Activated naive CD4-positive, alpha-beta T cell treated with anti-CD3 and anti-CD28 coated beads for 36 hours (primary cell): ENCODE data around the gene TAS2R60. TPM values are rescaled to one million over a fixed set of nuclear protein-coding genes. Genes with fewer than 3 reads are reported as not detected.

Experiments
- CTCF ChIA-PET: fragments of 350-600 bp; sonication (Branson Sonifier 250); formaldehyde crosslinking; loops from one replicate; lab custom pipeline; 2021; ENCODE audit warnings: antibody characterized with exemption; lab: Charles Lee
- DNase-seq: peaks from one replicate; pipeline ENCODE4 v3.0.0-alpha.2; 2020
- H3K27ac Mint-ChIP-seq: one replicate; pipeline ENCODE4 v1.8.0; 2021; ENCODE audit warnings: mild to moderate bottlenecking, mixed read lengths
- H3K27me3 Mint-ChIP-seq: one replicate; pipeline ENCODE4 v1.8.0; 2021; ENCODE audit warnings: low read depth, mixed read lengths
- H3K36me3 Mint-ChIP-seq: one replicate; pipeline ENCODE4 v1.8.0; 2021; ENCODE audit warnings: low read depth, mixed read lengths
- H3K4me1 Mint-ChIP-seq: one replicate; pipeline ENCODE4 v1.8.0; 2021; ENCODE audit warnings: low read depth, mixed read lengths
- H3K4me3 Mint-ChIP-seq: one replicate; pipeline ENCODE4 v1.8.0; 2021; ENCODE audit warnings: mild to moderate bottlenecking, moderate library complexity, mixed read lengths
- H3K9me3 Mint-ChIP-seq: one replicate; pipeline ENCODE4 v1.8.0; 2021; ENCODE audit warnings: mixed read lengths
- intact Hi-C: fragments of 100-400 bp; cut with micrococcal nuclease; formaldehyde crosslinking; loops from one replicate; pipeline ENCODE4 v1.15.1; 2023
- total RNA-seq, 2 experiments: library from RNA; stranded (reverse); gene quantifications; one replicate each; pipeline ENCODE4 v1.2.3, GENCODE V29; 2021

TAS2R60 gene
- total RNA-seq, 2 experiments from 2014 or later = not detected

GRCh38 chr7:143451122-143451521 is 7.9 kb downstream of the TAS2R60 start:
- peaks cover 1% of the 10 kb centered on the region for H3K36me3 Mint-ChIP-seq
- DNase-seq = no peak
- intact Hi-C loops = no loop called here
- H3K4me3 Mint-ChIP-seq = no peak overlapping the region
- no peak overlapping the region for H3K27ac Mint-ChIP-seq
- H3K27me3 Mint-ChIP-seq = no peaks in the 10 kb centered on the region
- no peaks in the 10 kb centered on the region for H3K9me3 Mint-ChIP-seq
- CTCF ChIA-PET = no interaction called here
- H3K4me1 Mint-ChIP-seq = peaks cover 18% of the 10 kb centered on the region

GRCh38 chr7:143451746-143452145 is 8.5 kb downstream of the TAS2R60 start:
- intact Hi-C loops = no loop called here
- Mint-ChIP-seq H3K27ac (no peak overlapping the region), H3K4me1 (peaks cover 18% of the 10 kb centered on the region), H3K27me3 (no peaks in the 10 kb centered on the region), H3K4me3 (no peak overlapping the region), H3K36me3 (peaks cover 1% of the 10 kb centered on the region), H3K9me3 (no peaks in the 10 kb centered on the region)
- CTCF ChIA-PET = interaction anchor here (1.8 kb wide), 1 partner anchor 211 kb away, joined by 4 read pairs; no protein-coding TSS in a partner anchor
- no peak for DNase-seq

DNA sequence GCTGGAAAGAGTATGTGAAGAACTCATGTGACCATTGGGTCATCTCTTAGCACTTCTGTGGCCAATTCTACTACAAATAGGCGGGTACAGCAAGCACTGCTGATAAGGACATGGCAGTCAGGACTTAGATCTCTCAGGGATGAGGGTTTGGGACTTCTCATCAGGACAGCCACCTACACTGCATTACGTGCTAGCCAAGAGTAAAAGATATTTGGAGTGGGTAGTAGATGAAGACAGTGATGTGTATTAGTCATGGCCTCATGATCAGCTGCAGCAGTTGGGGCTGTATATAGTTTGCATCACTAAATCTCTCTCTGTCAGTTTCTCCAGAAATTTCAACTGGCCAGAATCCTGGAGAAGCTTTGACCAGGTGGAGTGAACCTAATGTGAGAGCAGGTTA is 9.2 kb downstream of the TAS2R60 start:
- no peaks in the 10 kb centered on the region for H3K9me3 Mint-ChIP-seq
- peaks cover 1% of the 10 kb centered on the region for H3K36me3 Mint-ChIP-seq
- intact Hi-C loops = no loop called here
- DNase-seq = no peak
- H3K27ac Mint-ChIP-seq = no peak overlapping the region
- no peak overlapping the region for H3K4me3 Mint-ChIP-seq
- CTCF ChIA-PET = interaction anchor here (1.8 kb wide), 1 partner anchor 212 kb away, joined by 4 read pairs; no protein-coding TSS in a partner anchor
- no peaks in the 10 kb centered on the region for H3K27me3 Mint-ChIP-seq
- H3K4me1 Mint-ChIP-seq = peaks cover 18% of the 10 kb centered on the region

DNA sequence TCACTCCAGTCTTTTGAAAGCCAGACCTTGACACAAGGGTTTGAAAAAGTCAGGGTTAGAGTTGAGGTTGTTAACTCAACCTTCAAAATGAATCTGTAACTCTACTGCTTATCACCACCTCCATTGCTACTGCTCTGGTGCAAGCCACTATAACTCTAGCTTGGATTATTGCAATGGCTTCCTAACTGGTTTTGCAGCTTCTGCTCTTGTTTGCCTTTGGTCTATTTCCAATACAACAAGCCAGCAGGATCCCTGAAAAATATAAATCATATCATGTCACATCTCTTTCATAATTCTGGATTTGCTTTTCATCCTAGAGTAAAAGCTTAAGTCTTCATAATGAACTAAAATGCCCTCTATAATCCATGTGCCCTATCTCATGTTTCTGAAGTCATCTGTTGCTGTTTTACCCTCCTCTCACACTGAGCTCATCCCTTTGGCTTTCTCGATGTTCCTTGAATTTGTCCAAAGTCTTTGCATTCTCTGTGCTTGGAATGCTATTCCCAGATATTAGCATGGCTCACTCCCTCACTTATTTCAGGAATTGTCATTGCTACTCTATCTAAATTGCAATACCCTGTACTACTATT is 10.9 kb downstream of the TAS2R60 start:
- H3K36me3 Mint-ChIP-seq = peaks cover 1% of the 10 kb centered on the region
- no peaks in the 10 kb centered on the region for H3K9me3 Mint-ChIP-seq
- H3K4me3 Mint-ChIP-seq = no peak overlapping the region
- no peak overlapping the region for H3K27ac Mint-ChIP-seq
- intact Hi-C loops = no loop called here
- peaks cover 18% of the 10 kb centered on the region for H3K4me1 Mint-ChIP-seq
- DNase-seq = no peak
- CTCF ChIA-PET = no interaction called here
- no peaks in the 10 kb centered on the region for H3K27me3 Mint-ChIP-seq

- CTCF ChIA-PET = no interaction called here
- peaks cover 18% of the 10 kb centered on the region for H3K4me1 Mint-ChIP-seq
- no peak overlapping the region for H3K4me3 Mint-ChIP-seq
- no peaks in the 10 kb centered on the region for H3K27me3 Mint-ChIP-seq
- no peak for DNase-seq
- intact Hi-C loops = no loop called here
- H3K9me3 Mint-ChIP-seq = no peaks in the 10 kb centered on the region
- H3K36me3 Mint-ChIP-seq = peaks cover 5% of the 10 kb centered on the region
- H3K27ac Mint-ChIP-seq = no peak overlapping the region
Measured at GRCh38 chr7:143455491-143455890, 12.2 kb downstream of the TAS2R60 start.

DNA sequence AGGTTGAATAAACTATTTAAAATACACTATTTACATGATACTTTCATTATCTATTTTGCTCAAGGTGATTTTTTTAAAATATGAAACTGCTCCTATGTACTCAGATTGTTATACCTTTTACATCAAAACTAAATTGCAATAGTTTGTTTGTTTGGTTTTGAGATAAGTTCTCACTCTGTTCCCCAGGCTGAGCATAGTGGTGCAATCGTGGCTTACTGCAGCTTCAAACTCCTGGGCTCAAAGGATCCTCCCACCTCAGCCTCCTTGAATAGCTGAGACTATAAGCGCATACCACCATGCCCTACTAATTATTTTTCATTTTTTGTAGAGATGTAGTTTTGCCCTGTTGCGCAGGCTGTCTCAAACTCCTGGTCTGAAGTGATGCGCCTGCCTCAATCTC is 12.7 kb downstream of the TAS2R60 start:
- Mint-ChIP-seq H3K36me3 (peaks cover 10% of the 10 kb centered on the region), H3K27ac (no peak overlapping the region), H3K4me3 (no peak overlapping the region), H3K27me3 (no peaks in the 10 kb centered on the region), H3K9me3 (peaks cover 4% of the 10 kb centered on the region), H3K4me1 (peaks cover 18% of the 10 kb centered on the region)
- intact Hi-C loops = no loop called here
- CTCF ChIA-PET = interaction anchor here (0.7 kb wide), 1 partner anchor 473 kb away, joined by 3 read pairs; no protein-coding TSS in a partner anchor
- no peak for DNase-seq

DNA sequence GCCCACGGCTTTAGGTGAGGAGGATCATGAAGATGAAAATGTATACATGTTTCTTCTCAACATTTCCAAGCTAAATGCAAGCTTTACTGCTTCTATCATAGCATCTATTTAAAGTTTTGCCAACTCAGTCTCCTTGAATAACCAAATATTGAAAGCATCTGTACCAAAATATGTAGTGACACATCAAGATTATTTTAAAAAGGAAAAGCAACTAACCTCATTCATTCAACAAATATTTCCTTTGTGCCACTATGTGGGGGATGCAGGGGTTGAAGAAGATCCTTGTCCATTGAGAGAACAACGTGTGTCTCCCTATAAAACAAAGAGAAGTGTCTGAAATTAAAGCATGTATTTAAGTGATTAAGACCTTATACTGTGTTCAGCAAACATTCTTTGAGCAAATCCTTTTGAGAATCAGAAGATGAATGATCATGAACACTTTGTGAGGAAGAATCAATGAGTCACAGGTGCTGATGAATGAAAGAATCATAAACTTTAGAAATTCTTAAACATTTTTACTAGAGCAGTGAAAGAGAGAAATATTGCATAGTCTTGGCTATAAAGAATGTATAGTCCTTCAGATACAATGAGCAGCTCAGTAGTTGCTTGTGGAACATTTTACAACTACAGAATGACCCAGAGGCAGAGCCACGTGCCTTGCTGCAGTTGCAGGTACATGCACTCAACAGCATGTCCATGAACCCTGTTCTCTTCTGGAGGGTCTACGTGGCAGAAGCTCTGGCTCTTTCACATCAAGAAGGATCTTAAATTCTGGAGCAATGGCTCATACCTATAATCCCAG is 13.9 kb downstream of the TAS2R60 start:
- Mint-ChIP-seq H3K27me3 (no peaks in the 10 kb centered on the region), H3K4me1 (peaks cover 17% of the 10 kb centered on the region), H3K36me3 (peaks cover 10% of the 10 kb centered on the region), H3K4me3 (no peak overlapping the region), H3K27ac (no peak overlapping the region), H3K9me3 (peaks cover 9% of the 10 kb centered on the region)
- intact Hi-C loops = no loop called here
- no peak for DNase-seq
- CTCF ChIA-PET = interaction anchor here (1.8 kb wide), 1 partner anchor 9 kb away, joined by 3 read pairs; no protein-coding TSS in a partner anchor

- Mint-ChIP-seq H3K4me3 (no peak overlapping the region), H3K36me3 (peaks cover 10% of the 10 kb centered on the region), H3K4me1 (peaks cover 6% of the 10 kb centered on the region), H3K27me3 (no peaks in the 10 kb centered on the region), H3K27ac (no peak overlapping the region), H3K9me3 (peaks cover 9% of the 10 kb centered on the region)
- intact Hi-C loops = no loop called here
- CTCF ChIA-PET = no interaction called here
- no peak for DNase-seq
Measured at GRCh38 chr7:143458263-143458662, 15.0 kb downstream of the TAS2R60 start.

GRCh38 chr7:143458681-143459080 is 15.4 kb downstream of the TAS2R60 start:
- peaks cover 4% of the 10 kb centered on the region for H3K4me1 Mint-ChIP-seq
- H3K9me3 Mint-ChIP-seq = peaks cover 9% of the 10 kb centered on the region
- CTCF ChIA-PET = no interaction called here
- peaks cover 10% of the 10 kb centered on the region for H3K36me3 Mint-ChIP-seq
- intact Hi-C loops = no loop called here
- no peaks in the 10 kb centered on the region for H3K27me3 Mint-ChIP-seq
- no peak overlapping the region for H3K4me3 Mint-ChIP-seq
- H3K27ac Mint-ChIP-seq = no peak overlapping the region
- DNase-seq = no peak

GRCh38 chr7:143459359-143459758 is 16.1 kb downstream of the TAS2R60 start:
- Mint-ChIP-seq H3K36me3 (peaks cover 8% of the 10 kb centered on the region), H3K27ac (no peak overlapping the region), H3K27me3 (no peaks in the 10 kb centered on the region), H3K9me3 (peaks cover 9% of the 10 kb centered on the region), H3K4me3 (no peak overlapping the region), H3K4me1 (peaks cover 2% of the 10 kb centered on the region)
- intact Hi-C loops = no loop called here
- no peak for DNase-seq
- CTCF ChIA-PET = no interaction called here

DNA sequence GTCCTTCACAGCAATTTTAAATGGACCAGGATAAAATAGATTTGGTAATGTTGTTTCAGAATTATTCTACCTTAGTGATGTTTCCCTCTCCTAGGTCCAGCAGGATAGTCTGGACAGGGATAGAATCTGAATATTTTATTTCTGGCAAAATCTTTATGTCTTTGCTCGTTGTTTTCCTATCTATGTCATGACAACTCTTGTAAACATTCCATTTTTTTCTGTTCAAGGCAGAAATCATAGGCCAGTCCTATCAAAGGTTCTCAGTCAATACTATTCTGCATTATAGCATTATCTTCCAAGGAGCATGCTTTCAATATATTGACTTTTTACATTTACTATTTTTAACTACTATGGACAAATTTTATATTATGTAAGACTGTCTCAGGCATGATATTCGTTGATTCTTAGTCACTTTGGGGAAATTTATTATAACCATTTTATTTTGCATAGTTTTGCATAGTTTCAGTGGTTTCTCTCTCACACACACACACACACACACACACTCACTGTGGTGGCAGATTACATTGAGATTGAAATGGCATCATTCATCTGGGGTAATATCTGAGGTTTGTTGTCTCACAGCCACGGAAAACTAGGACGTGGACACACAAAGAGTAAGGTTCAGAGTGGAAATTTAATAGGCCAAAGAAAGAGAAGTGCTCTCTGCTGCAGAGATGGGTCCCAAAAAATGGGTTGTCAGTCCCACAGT is 17.2 kb downstream of the TAS2R60 start:
- DNase-seq = no peak
- Mint-ChIP-seq H3K4me3 (no peak overlapping the region), H3K9me3 (peaks cover 9% of the 10 kb centered on the region), H3K36me3 (peaks cover 11% of the 10 kb centered on the region), H3K4me1 (peaks cover 2% of the 10 kb centered on the region), H3K27me3 (no peaks in the 10 kb centered on the region), H3K27ac (no peak overlapping the region)
- CTCF ChIA-PET = interaction anchor here (1.2 kb wide), 1 partner anchor 44 kb away, joined by 6 read pairs; no protein-coding TSS in a partner anchor
- intact Hi-C loops = no loop called here

- Mint-ChIP-seq H3K9me3 (peaks cover 9% of the 10 kb centered on the region), H3K27me3 (no peaks in the 10 kb centered on the region), H3K36me3 (peaks cover 11% of the 10 kb centered on the region), H3K27ac (no peak overlapping the region), H3K4me3 (no peak overlapping the region), H3K4me1 (no peaks in the 10 kb centered on the region)
- CTCF ChIA-PET = interaction anchor here (0.7 kb wide), 1 partner anchor 221 kb away, joined by 3 read pairs; no protein-coding TSS in a partner anchor
- intact Hi-C loops = loop anchor here (2.0 kb wide), 1 partner anchor 15 kb away; the partner anchor contains the start of gene TAS2R41
- DNase-seq = no peak
Measured at GRCh38 chr7:143462045-143462444, 18.8 kb downstream of the TAS2R60 start.
